ENCODE measurements around the gene VPS13D.

DNA sequence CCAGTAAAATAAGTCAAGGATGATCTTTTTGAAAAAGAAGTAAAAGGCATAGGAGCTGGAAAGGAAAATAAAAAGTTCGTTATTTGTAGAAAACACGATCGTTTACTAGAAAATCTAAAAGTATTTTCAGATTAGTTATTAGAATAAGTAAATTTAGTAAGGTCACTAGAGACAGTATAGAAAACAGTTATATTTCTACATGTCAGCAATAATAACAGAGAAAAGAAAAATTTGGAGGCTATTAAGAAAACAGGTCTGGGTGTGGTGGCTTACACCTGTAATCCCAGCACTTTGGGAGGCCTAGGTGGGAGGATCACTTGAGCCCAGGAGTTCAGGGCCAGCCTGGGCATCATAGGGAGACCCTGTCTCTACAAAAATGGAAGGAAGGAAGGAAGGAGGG lies 181.3 kb downstream of the VPS13D start:
- TF ChIP-seq, protein P1, sequence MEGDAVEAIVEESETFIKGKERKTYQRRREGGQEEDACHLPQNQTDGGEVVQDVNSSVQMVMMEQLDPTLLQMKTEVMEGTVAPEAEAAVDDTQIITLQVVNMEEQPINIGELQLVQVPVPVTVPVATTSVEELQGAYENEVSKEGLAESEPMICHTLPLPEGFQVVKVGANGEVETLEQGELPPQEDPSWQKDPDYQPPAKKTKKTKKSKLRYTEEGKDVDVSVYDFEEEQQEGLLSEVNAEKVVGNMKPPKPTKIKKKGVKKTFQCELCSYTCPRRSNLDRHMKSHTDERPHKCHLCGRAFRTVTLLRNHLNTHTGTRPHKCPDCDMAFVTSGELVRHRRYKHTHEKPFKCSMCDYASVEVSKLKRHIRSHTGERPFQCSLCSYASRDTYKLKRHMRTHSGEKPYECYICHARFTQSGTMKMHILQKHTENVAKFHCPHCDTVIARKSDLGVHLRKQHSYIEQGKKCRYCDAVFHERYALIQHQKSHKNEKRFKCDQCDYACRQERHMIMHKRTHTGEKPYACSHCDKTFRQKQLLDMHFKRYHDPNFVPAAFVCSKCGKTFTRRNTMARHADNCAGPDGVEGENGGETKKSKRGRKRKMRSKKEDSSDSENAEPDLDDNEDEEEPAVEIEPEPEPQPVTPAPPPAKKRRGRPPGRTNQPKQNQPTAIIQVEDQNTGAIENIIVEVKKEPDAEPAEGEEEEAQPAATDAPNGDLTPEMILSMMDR (conservative IDR thresholded peaks at IDR 0.05; ENCODE audit: low read depth, low read length), result no peak
- TF ChIP-seq, protein P2, sequence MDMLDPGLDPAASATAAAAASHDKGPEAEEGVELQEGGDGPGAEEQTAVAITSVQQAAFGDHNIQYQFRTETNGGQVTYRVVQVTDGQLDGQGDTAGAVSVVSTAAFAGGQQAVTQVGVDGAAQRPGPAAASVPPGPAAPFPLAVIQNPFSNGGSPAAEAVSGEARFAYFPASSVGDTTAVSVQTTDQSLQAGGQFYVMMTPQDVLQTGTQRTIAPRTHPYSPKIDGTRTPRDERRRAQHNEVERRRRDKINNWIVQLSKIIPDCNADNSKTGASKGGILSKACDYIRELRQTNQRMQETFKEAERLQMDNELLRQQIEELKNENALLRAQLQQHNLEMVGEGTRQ (IDR thresholded peaks at IDR 0.05; ENCODE audit: low read depth, low read length), result no peak
- TF ChIP-seq POLR2A (IDR thresholded peaks at IDR 0.05; ENCODE audit: low read depth, low read length) (no peak), RAD21 (IDR thresholded peaks at IDR 0.05; ENCODE audit: low read length) (no peak), CHD1 (IDR thresholded peaks at IDR 0.05; ENCODE audit: low read depth, low read length) (no peak), MAFK (IDR thresholded peaks at IDR 0.05; ENCODE audit: low read depth, low read length) (no peak; the same call in 1 of the 2 replicates), RCOR1 (IDR thresholded peaks at IDR 0.05; ENCODE audit: insufficient replicate concordance, low read length) (no peak), BHLHE40 (IDR thresholded peaks at IDR 0.05; ENCODE audit: low read depth, low read length) (no peak), RFX5 (IDR thresholded peaks at IDR 0.05; ENCODE audit: low read depth, low read length) (no peak), FOS (IDR thresholded peaks at IDR 0.05; ENCODE audit: low read depth, low read length) (no peak), CEBPB (IDR thresholded peaks at IDR 0.05; ENCODE audit: low read depth, low read length) (no peak)
